OCI-LY7 (cell line): ENCODE results near the gene RASIP1. TPM values are rescaled to one million over a fixed set of nuclear protein-coding genes. Genes with fewer than 3 reads are reported as not detected.
A peak's percentile ranks its signal among the peaks of the same experiment; 100 is the strongest.
"Not testable (repeated sequence)": the region's sequence is repeated elsewhere in the genome, so short reads cannot be mapped to it uniquely, and the experiment has no call there.

Experiments used
- BruUV-seq: library from RNA; stranded (reverse); fragments of 400-500 nt; replicated peaks from 2 replicates; lab custom pipeline; 2021; lab: Mats Ljungman, UMichigan
- CTCF ChIA-PET: fragments of 300-600 bp; sonication (Branson Sonifier 250); formaldehyde crosslinking; loops from one replicate; lab custom pipeline; 2022; ENCODE audit warnings: antibody characterized with exemption; ENCODE audit not compliant: unreplicated experiment; lab: Charles Lee
- POLR2A ChIA-PET: fragments of 300-600 bp; sonication (Branson Sonifier 250); formaldehyde crosslinking; loops from one replicate; lab custom pipeline; 2022; ENCODE audit warnings: antibody characterized with exemption; lab: Charles Lee
- DNase-seq: peaks from one replicate; pipeline ENCODE4 v3.0.0-alpha.2; 2015; ENCODE audit warnings: low spot score
- H2AFZ ChIP-seq: fragments of 200-600 bp; sonication (generic), shearing (Covaris generic); 2 replicates; pipeline ENCODE4 v1.6.1; 2014; ENCODE audit warnings: mild to moderate bottlenecking, antibody characterized with exemption, low read length, moderate library complexity
- H3K27ac ChIP-seq: fragments of 200-600 bp; sonication (generic); 2 replicates; pipeline ENCODE4 v1.5.1; 2014; ENCODE audit warnings: mixed run types, low read depth, mild to moderate bottlenecking, moderate library complexity, low read length, inconsistent platforms; ENCODE audit not compliant: poor library complexity, severe bottlenecking
- H3K36me3 ChIP-seq: fragments of 200-600 bp; sonication (generic); 2 replicates; pipeline ENCODE4 v1.6.1; 2014; ENCODE audit warnings: mild to moderate bottlenecking, antibody characterized with exemption, low read length, moderate library complexity, mixed read lengths; ENCODE audit not compliant: insufficient read depth
- H3K4me1 ChIP-seq: fragments of 200-600 bp; sonication (generic); 2 replicates; pipeline ENCODE4 v1.5.1; 2014; ENCODE audit warnings: mild to moderate bottlenecking, low read length; ENCODE audit not compliant: insufficient read depth, poor library complexity, severe bottlenecking
- H3K4me2 ChIP-seq: fragments of 200-600 bp; sonication (generic); 2 replicates; pipeline ENCODE4 v1.6.1; 2014; ENCODE audit warnings: mild to moderate bottlenecking, low read length
- H3K4me3 ChIP-seq: fragments of 200-600 bp; sonication (generic); 2 replicates; pipeline ENCODE4 v1.5.1; 2014; ENCODE audit warnings: mild to moderate bottlenecking, low read depth, low read length; ENCODE audit not compliant: poor library complexity, severe bottlenecking
- H3K79me2 ChIP-seq: fragments of 200-600 bp; sonication (generic); 2 replicates; pipeline ENCODE4 v1.6.1; 2016; ENCODE audit warnings: low read depth, mild to moderate bottlenecking, low read length, moderate library complexity, mixed read lengths; ENCODE audit not compliant: insufficient read depth
- H3K9me2 ChIP-seq: fragments of 200-600 bp; sonication (generic); 2 replicates; pipeline ENCODE4 v1.6.1; 2016; ENCODE audit warnings: mild to moderate bottlenecking, low read length, mixed read lengths; ENCODE audit not compliant: insufficient read depth
- H3K9me3 ChIP-seq: fragments of 200-600 bp; sonication (generic); 2 replicates; pipeline ENCODE4 v1.6.1; 2014; ENCODE audit warnings: mild to moderate bottlenecking, mixed run types, low read length, mixed read lengths
- H4K20me1 ChIP-seq: fragments of 200-600 bp; sonication (generic); 2 replicates; pipeline ENCODE4 v1.6.1; 2014; ENCODE audit warnings: mild to moderate bottlenecking, antibody characterized with exemption, low read length, moderate library complexity, mixed read lengths; ENCODE audit not compliant: insufficient read depth
- EZH2phosphoT487 ChIP-seq: fragments of 200-600 bp; sonication (generic); IDR thresholded peaks from 2 replicates; pipeline ENCODE4 v1.6.1; 2018; ENCODE audit warnings: low read depth, borderline replicate concordance, mild to moderate bottlenecking, mixed run types, antibody characterized with exemption, low read length, moderate library complexity, mixed read lengths
- intact Hi-C: fragments of 100-400 bp; cut with micrococcal nuclease; formaldehyde crosslinking; loops from one replicate; pipeline ENCODE4 v1.10.0; 2022; ENCODE audit not compliant: unreplicated experiment
- total RNA-seq, 2 experiments: library from RNA; depleted of rRNA in 1 of 2; stranded (reverse); fragments of >200 nt in 1 of 2; shearing (Covaris generic) in 1 of 2; gene quantifications; 2 replicates each; pipeline ENCODE4 v1.2.3, GENCODE V29; 2014 to 2022
- TF ChIP-seq, protein P1 (sequence below): fragments of 200-600 bp; sonication (generic); conservative IDR thresholded peaks from 2 replicates; pipeline ENCODE4 v1.5.1; 2014; ENCODE audit warnings: mild to moderate bottlenecking, antibody characterized with exemption, low read length, moderate library complexity, mixed read lengths

Gene RASIP1
- total RNA-seq, 2 experiments from 2014 or later, result 0.09 to 0.36 TPM

DNA sequence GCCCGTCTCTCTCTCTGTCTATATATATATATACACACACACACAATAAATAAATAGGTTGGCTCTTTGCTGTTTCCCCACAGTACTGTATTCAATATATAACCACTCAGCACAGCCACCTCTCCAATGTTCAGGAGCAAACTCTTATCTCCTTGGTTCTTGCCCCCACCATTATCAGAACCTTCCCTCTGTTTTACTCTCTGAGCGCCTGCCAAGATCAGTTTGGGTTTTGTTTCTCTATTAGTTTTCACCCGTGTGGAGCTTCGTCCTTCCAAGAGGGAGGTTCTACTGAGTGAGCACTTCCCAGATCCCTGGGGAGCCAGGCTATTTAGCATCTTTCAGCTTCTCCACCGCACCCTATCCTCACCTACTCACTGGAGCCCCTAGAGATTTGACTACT lies 25.4 kb upstream of the RASIP1 start:
- H3K4me1 ChIP-seq, H4K20me1 ChIP-seq, H2AFZ ChIP-seq, CTCF ChIA-PET, DNase-seq, H3K27ac ChIP-seq, H3K36me3 ChIP-seq, H3K9me2 ChIP-seq, H3K4me3 ChIP-seq, H3K79me2 ChIP-seq, H3K9me3 ChIP-seq, H3K4me2 ChIP-seq, POLR2A ChIA-PET, intact Hi-C loops, BruUV-seq: not testable (repeated sequence)

DNA sequence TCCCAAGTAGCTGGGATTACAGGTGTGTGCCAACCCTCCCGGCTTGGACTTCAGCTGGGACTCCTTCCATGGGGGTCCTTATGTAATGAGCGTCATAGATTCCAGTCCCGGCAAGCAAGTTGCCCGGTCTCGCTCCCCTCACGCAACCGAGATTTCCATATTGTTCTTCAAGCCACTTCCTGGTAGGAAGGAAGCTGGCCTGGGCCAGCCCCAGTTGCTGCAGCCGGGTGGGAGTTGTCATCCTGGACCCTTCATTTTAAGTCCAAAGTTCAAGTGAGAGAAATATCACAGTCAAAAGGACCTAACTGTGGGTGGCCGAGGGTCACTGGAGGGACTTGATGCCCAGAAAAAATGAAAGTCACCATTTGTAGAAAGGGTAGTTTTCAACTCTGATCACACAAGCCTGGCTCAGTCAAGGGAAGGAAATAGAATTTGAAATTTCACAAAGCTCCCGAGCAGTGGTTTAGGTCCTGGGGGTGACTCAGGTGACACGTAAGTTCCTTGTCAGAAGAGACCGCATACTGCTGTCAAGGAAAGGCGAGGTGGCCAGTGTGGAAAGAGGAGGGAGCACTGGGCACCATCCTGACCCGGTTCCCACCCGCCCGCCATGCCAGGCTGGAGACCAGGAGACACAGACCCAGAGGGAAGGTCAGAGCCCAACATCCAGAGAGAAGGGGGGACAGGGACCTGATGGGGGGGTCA lies 20.2 kb upstream of the RASIP1 start:
- ChIA-PET CTCF (no interaction called here), POLR2A (no interaction called here)
- Histone ChIP-seq H3K4me1 (peaks cover 5% of the 10 kb centered on the region), H3K4me3 (no peak overlapping the region), H3K9me3 (no peaks in the 10 kb centered on the region), H3K36me3 (no peaks in the 10 kb centered on the region), H3K27ac (no peak overlapping the region), H4K20me1 (no peaks in the 10 kb centered on the region), H3K79me2 (no peaks in the 10 kb centered on the region), H3K4me2 (peak overlapping the region; percentile 20; the same call in 1 of the 2 replicates), H3K9me2 (no peaks in the 10 kb centered on the region), H2AFZ (peak overlapping the region; percentile 93)
- no peak for TF ChIP-seq EZH2phosphoT487
- TF ChIP-seq, protein P1, sequence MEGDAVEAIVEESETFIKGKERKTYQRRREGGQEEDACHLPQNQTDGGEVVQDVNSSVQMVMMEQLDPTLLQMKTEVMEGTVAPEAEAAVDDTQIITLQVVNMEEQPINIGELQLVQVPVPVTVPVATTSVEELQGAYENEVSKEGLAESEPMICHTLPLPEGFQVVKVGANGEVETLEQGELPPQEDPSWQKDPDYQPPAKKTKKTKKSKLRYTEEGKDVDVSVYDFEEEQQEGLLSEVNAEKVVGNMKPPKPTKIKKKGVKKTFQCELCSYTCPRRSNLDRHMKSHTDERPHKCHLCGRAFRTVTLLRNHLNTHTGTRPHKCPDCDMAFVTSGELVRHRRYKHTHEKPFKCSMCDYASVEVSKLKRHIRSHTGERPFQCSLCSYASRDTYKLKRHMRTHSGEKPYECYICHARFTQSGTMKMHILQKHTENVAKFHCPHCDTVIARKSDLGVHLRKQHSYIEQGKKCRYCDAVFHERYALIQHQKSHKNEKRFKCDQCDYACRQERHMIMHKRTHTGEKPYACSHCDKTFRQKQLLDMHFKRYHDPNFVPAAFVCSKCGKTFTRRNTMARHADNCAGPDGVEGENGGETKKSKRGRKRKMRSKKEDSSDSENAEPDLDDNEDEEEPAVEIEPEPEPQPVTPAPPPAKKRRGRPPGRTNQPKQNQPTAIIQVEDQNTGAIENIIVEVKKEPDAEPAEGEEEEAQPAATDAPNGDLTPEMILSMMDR, result no peak
- intact Hi-C loops, result no loop called here
- DNase-seq, result no peak
- no TSS peak for BruUV-seq

DNA sequence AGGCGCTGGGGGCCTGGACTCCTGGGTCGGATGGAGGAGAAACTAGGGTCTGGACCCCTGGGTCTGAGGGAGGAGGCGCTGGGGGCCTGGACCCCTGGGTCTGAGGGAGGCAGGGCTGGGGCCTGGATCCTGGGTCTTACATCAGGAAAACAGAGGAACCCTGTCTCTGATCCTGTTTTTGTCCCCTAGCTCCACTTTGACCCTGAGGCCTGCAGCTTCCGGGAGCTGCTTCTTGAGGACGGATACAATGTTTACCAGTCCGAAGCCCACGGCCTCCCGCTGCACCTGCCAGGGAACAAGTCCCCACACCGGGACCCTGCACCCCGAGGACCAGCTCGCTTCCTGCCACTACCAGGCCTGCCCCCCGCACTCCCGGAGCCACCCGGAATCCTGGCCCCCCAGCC lies 17.3 kb upstream of the RASIP1 start:
- H3K79me2 ChIP-seq, result no peaks in the 10 kb centered on the region
- TF ChIP-seq EZH2phosphoT487, result no peak
- TF ChIP-seq, protein P1, result no peak
- H3K4me1 ChIP-seq, result peaks cover 12% of the 10 kb centered on the region
- H3K4me3 ChIP-seq, result no peak overlapping the region
- no peak overlapping the region for H3K4me2 ChIP-seq
- ChIA-PET CTCF (no interaction called here), POLR2A (no interaction called here)
- no peaks in the 10 kb centered on the region for H3K9me2 ChIP-seq
- no peak overlapping the region for H3K27ac ChIP-seq
- H3K9me3 ChIP-seq, result no peaks in the 10 kb centered on the region
- no TSS peak for BruUV-seq
- intact Hi-C loops, result no loop called here
- no peaks in the 10 kb centered on the region for H3K36me3 ChIP-seq
- DNase-seq, result no peak
- no peak overlapping the region for H2AFZ ChIP-seq
- H4K20me1 ChIP-seq, result no peaks in the 10 kb centered on the region
